GM06990 (cell line): ENCODE measurements around the gene MINDY3.
"Not testable (repeated sequence)": the region's sequence is repeated elsewhere in the genome, so short reads cannot be mapped to it uniquely, and the experiment has no call there.

Source experiments
- DNase-seq: peaks from one replicate; pipeline ENCODE4 v3.0.0-alpha.2; 2011; ENCODE audit not compliant: insufficient read length; ENCODE audit errors: extremely low read depth
- H3K27me3 ChIP-seq: replicated peaks from 2 replicates; pipeline ENCODE4 v1.6.0; 2011; ENCODE audit warnings: low read length; ENCODE audit not compliant: control insufficient read depth, insufficient read depth
- H3K36me3 ChIP-seq: 2 replicates; pipeline ENCODE4 v1.5.1; 2011; ENCODE audit warnings: low read length; ENCODE audit not compliant: control insufficient read depth, insufficient read depth
- H3K4me3 ChIP-seq: replicated peaks from 2 replicates; pipeline ENCODE4 v1.5.1; 2011; ENCODE audit warnings: low read depth, mild to moderate bottlenecking, control low read depth, low read length
- TF ChIP-seq, protein P1 (sequence below): IDR thresholded peaks from 2 replicates; pipeline ENCODE4 v1.5.1; 2011; ENCODE audit warnings: low read length, control low read depth, mild to moderate bottlenecking, inconsistent platforms; ENCODE audit not compliant: insufficient read depth, poor library complexity, severe bottlenecking

The MINDY3 gene

DNA sequence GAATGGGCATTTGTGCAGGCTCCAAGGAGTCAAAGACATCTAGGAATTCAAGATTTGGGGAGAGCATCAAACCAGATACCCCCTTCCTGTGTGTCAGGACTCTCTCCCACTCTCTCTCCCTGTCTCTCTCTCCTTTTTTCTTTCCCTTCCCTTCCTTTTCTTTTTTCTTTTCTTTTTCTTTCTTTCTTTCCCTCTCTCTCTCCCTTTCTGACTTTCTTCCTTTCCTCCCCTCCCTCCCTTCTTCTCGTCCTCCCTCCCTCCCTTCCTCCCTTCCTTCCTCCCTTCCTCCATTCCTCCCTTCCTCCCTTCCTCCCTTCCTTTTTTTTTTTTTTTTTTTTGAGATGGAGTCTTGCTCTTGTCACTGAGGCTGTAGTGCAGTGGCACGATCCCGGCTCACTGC lies 24.1 kb upstream of the MINDY3 start:
- Histone ChIP-seq H3K4me3 (no peak overlapping the region), H3K36me3 (no peaks in the 10 kb centered on the region), H3K27me3 (peaks cover 2% of the 10 kb centered on the region)
- DNase-seq, result no peak
- TF ChIP-seq, protein P1, sequence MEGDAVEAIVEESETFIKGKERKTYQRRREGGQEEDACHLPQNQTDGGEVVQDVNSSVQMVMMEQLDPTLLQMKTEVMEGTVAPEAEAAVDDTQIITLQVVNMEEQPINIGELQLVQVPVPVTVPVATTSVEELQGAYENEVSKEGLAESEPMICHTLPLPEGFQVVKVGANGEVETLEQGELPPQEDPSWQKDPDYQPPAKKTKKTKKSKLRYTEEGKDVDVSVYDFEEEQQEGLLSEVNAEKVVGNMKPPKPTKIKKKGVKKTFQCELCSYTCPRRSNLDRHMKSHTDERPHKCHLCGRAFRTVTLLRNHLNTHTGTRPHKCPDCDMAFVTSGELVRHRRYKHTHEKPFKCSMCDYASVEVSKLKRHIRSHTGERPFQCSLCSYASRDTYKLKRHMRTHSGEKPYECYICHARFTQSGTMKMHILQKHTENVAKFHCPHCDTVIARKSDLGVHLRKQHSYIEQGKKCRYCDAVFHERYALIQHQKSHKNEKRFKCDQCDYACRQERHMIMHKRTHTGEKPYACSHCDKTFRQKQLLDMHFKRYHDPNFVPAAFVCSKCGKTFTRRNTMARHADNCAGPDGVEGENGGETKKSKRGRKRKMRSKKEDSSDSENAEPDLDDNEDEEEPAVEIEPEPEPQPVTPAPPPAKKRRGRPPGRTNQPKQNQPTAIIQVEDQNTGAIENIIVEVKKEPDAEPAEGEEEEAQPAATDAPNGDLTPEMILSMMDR, result no peak

DNA sequence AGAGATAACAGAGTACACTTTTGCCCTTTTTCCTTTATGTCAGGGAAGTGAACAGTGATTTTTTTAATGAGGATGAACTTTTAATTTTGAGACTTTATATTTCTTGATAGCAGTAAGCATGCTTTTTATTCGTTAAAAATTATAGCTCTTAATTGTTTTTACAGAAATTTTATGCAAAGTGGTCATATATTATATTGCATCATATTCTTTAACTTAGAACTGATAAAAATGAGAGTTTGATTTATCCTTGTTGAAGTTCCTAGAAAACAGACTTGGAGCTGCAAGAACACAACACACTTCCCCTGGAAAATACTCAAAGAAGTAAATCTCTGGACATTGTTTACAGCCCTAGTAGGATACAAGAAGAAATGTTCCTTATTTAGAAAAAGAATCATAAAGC lies 21.2 kb upstream of the MINDY3 start:
- no peak overlapping the region for H3K4me3 ChIP-seq
- peaks cover 2% of the 10 kb centered on the region for H3K27me3 ChIP-seq
- TF ChIP-seq, protein P1, result no peak
- no peak for DNase-seq
- no peaks in the 10 kb centered on the region for H3K36me3 ChIP-seq

DNA sequence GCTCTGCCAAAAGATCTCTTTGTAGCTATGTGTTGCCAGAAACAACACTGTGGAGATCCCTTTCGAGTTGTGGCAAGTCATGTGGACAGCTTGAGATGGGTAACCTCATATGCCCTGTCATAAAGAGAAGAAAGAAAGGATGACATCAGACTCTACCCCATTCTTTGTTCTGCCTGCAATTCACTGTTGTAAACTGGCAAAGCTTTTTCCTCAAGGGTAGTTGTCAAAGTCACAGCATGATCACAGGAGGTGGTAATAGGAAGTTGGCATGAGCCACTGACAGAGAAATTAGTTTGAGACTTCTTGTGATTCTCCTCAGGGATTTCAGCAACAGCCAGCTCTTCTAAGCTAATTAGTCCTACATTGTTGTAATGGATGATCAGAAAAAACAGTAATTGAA lies 19.4 kb upstream of the MINDY3 start:
- no peaks in the 10 kb centered on the region for H3K36me3 ChIP-seq
- no peak for DNase-seq
- no peak overlapping the region for H3K4me3 ChIP-seq
- H3K27me3 ChIP-seq, result peaks cover 2% of the 10 kb centered on the region; the same call in 1 of the 2 replicates
- TF ChIP-seq, protein P1, result no peak

- no peaks in the 10 kb centered on the region for H3K36me3 ChIP-seq
- H3K4me3 ChIP-seq, result no peak overlapping the region
- peaks cover 2% of the 10 kb centered on the region; the same call in 1 of the 2 replicates for H3K27me3 ChIP-seq
- no peak for DNase-seq
- TF ChIP-seq, protein P1, result peak; percentile 46
Observed at GRCh38 chr10:15879058-15879457, 18.8 kb upstream of the MINDY3 start.

DNA sequence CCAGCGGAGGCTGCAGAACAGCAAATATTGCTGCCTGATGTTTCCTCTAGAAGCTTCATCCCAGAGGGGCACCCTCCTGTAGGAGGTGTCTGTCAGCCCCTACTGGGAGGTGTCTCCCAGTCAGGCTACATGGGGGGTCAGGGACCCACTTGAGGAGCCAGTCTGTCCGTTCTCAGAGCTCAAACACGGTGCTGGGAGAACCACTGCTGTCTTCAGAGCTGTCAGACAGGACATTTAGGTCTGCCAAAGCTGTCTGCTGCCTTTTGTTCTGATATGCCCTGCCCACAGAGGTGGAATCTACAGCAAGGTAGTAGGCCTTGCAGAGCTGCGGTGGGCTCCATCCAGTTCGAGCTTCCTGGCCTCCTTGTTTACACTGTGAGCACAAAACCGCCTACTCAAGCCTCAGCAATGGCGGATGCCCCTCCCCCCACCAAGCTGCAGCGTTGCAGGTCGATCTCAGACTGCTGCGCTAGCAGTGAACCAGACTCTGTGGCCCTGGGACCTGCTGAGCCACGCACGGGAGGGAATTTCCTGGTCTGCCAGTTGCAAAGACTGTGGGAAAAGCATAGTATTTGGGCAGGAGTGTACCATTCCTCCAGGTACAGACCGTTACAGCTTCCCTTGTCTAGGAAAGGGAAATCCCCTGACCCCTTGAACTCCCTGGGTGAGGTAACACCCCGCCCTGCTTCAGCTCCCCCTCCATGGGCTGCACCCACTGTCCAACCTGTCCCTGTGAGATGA lies 17.7 kb upstream of the MINDY3 start:
- Histone ChIP-seq H3K27me3 (peaks cover 2% of the 10 kb centered on the region; the same call in 1 of the 2 replicates), H3K4me3 (no peak overlapping the region), H3K36me3 (no peaks in the 10 kb centered on the region)
- TF ChIP-seq, protein P1, result no peak
- no peak for DNase-seq

DNA sequence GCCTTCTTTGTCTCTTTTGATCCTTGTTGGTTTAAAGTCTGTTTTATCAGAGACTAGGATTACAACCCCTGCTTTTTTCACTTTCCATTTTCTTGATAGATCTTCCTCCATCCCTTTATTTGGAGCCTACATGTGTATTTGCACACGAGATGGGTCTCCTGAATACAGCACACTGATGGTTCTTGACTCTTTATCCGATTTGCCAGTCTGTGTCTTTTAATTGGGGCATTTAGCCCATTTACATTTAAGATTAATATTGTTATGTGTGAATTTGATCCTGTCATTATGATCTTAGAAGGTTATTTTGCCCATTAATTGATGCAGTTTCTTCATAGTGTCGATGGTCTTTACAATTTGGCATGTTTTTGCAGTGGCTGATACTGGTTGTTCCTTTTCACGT lies 16.0 kb upstream of the MINDY3 start:
- not testable (repeated sequence) for DNase-seq, H3K4me3 ChIP-seq, H3K27me3 ChIP-seq, H3K36me3 ChIP-seq

- H3K36me3 ChIP-seq, DNase-seq, H3K27me3 ChIP-seq, H3K4me3 ChIP-seq: not testable (repeated sequence)
Observed at GRCh38 chr10:15872645-15873044, 12.3 kb upstream of the MINDY3 start.
